Ascending aorta (tissue), 2 donors: ENCODE results near the gene PTPRN2. TPM values are rescaled to one million over a fixed set of nuclear protein-coding genes. Genes with fewer than 3 reads are reported as not detected.
A peak's percentile ranks its signal among the peaks of the same experiment; 100 is the strongest.

Source experiments
- DNase-seq, 2 donors: peaks; one replicate each; pipeline ENCODE4 v3.0.0-alpha.2; 2019; ENCODE audit warnings: low spot score in 2 of 2
- H3K27ac ChIP-seq, 2 donors: fragments of 200-600 bp; sonication (generic); one replicate each; pipeline ENCODE4 v1.5.1; 2016 to 2017; ENCODE audit warnings: mild to moderate bottlenecking in 1 of 2
- H3K27me3 ChIP-seq: fragments of 200-600 bp; sonication (generic); one replicate; pipeline ENCODE4 v1.5.1; 2017
- H3K36me3 ChIP-seq, 2 donors: fragments of 200-600 bp; sonication (generic); one replicate each; pipeline ENCODE4 v1.5.1; 2016
- H3K4me1 ChIP-seq, 2 donors: fragments of 200-600 bp; sonication (generic); one replicate each; pipeline ENCODE4 v1.5.1; 2016 to 2017; ENCODE audit warnings: mild to moderate bottlenecking in 1 of 2
- H3K4me3 ChIP-seq, 2 donors: fragments of 200-600 bp; sonication (generic); one replicate each; pipeline ENCODE4 v1.5.1; 2016 to 2017; ENCODE audit warnings: mild to moderate bottlenecking in 1 of 2
- H3K9me3 ChIP-seq, 2 donors: fragments of 200-600 bp; sonication (generic); one replicate each; pipeline ENCODE4 v1.5.1; 2016
- CTCF ChIP-seq, 3 experiments: fragments of 200-600 bp in 2 of 3; fragments of 450-650 bp in 1 of 3; sonication (generic) in 2 of 3; IDR thresholded peaks; one replicate each; pipeline ENCODE4 v1.5.1; 2016 to 2019; ENCODE audit warnings: antibody characterized with exemption in 3 of 3, mild to moderate bottlenecking in 1 of 3, moderate library complexity in 1 of 3
- intact Hi-C: fragments of 100-400 bp; cut with DNase I; formaldehyde crosslinking; loops from one replicate; pipeline ENCODE4 v1.15.1; 2023
- total RNA-seq: library from RNA; depleted of rRNA; stranded (reverse); fragments of >200 nt; gene quantifications from one replicate; pipeline ENCODE4 v1.1.0, GENCODE V29; 2016

The PTPRN2 gene
- total RNA-seq, 1 donor from 2014 or later: 7.3 TPM

GRCh38 chr7:158364451-158364850 is 223.2 kb downstream of the PTPRN2 start:
- no peak for TF ChIP-seq CTCF (IDR thresholded peaks at IDR 0.05)
- Histone ChIP-seq H3K9me3 (no peaks in the 10 kb centered on the region), H3K27me3 (no peaks in the 10 kb centered on the region), H3K4me1 (no peaks in the 10 kb centered on the region), H3K36me3 (no peaks in the 10 kb centered on the region), H3K4me3 (no peak overlapping the region), H3K27ac (no peak overlapping the region)
- intact Hi-C loops: no loop called here
- peak in 1 of 2 donors; percentile 1 for DNase-seq

GRCh38 chr7:158362912-158363905 is 224.4 kb downstream of the PTPRN2 start:
- H3K9me3 ChIP-seq: no peaks in the 10 kb centered on the region
- H3K27me3 ChIP-seq: no peaks in the 10 kb centered on the region
- H3K36me3 ChIP-seq: no peaks in the 10 kb centered on the region
- peak in 1 of 2 donors; percentile 50 for DNase-seq
- no peaks in the 10 kb centered on the region for H3K4me1 ChIP-seq
- TF ChIP-seq CTCF (IDR thresholded peaks at IDR 0.05): no peak
- H3K27ac ChIP-seq: no peak overlapping the region
- intact Hi-C loops: no loop called here
- no peak overlapping the region for H3K4me3 ChIP-seq

- no peak for TF ChIP-seq CTCF (IDR thresholded peaks at IDR 0.05)
- no peaks in the 10 kb centered on the region for H3K27me3 ChIP-seq
- H3K9me3 ChIP-seq: no peaks in the 10 kb centered on the region
- H3K36me3 ChIP-seq: no peaks in the 10 kb centered on the region
- no peak overlapping the region for H3K4me3 ChIP-seq
- DNase-seq: peak in 1 of 2 donors; percentile 27
- no peak overlapping the region for H3K27ac ChIP-seq
- H3K4me1 ChIP-seq: no peaks in the 10 kb centered on the region
- intact Hi-C loops: no loop called here
These were observed 225.6 kb downstream of the PTPRN2 start for GRCh38 chr7:158362001-158362400.

GRCh38 chr7:158361326-158361946 is 226.2 kb downstream of the PTPRN2 start:
- H3K27ac ChIP-seq: no peak overlapping the region
- H3K27me3 ChIP-seq: no peaks in the 10 kb centered on the region
- H3K9me3 ChIP-seq: no peaks in the 10 kb centered on the region
- H3K4me3 ChIP-seq: no peak overlapping the region
- H3K36me3 ChIP-seq: no peaks in the 10 kb centered on the region
- no peaks in the 10 kb centered on the region for H3K4me1 ChIP-seq
- intact Hi-C loops: no loop called here
- peak in 1 of 2 donors; percentile 22 for DNase-seq
- no peak for TF ChIP-seq CTCF (IDR thresholded peaks at IDR 0.05)

GRCh38 chr7:158358926-158359645 is 228.5 kb downstream of the PTPRN2 start:
- Histone ChIP-seq H3K9me3 (peaks cover 0 to 4% of the 10 kb centered on the region in 2 donors), H3K27me3 (no peaks in the 10 kb centered on the region), H3K27ac (no peak overlapping the region), H3K4me1 (no peaks in the 10 kb centered on the region), H3K36me3 (no peaks in the 10 kb centered on the region), H3K4me3 (no peak overlapping the region)
- DNase-seq: peak in 1 of 2 donors; percentile 22
- no peak for TF ChIP-seq CTCF (IDR thresholded peaks at IDR 0.05)
- intact Hi-C loops: no loop called here
